ENCODE results near the gene BANK1.

BANK1 gene

DNA sequence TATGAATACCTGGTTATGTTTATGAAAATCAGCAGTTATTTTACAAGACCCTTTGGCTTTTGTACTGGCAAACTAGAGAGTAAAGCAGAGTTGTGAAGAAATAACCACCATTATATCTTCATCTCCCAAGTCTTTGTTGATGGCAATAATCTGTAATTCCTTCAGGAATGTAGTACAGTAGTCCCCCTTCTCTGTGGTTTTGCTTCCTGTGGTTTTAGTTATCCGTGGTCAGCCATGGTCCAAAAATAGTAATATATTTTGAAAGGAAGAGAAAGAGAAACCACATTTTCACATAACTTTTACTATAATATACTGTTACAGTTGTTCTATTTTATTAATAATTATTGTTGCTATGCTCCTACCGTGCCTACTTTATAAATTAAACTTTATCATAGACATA is 27.8 kb downstream of the BANK1 start:
- DNase-seq: no peak

DNA sequence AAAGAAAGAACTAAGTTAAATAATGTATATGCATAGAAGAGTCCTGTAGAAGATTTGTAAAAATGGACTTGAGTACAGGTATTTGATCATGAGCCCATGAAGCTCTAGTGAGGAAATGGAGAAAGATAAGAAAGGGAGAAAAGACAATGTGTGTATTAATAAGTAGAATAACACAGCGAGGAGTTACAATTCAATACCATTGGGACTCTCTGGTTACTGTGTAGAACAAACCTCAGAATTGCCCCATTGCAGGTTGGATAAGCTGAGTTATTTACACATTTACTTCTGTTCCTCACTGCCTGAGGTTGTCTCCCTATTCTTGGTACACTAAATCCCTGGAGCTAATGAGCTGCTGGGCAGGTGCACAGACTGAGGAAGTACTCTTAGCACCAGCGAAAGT is 33.3 kb downstream of the BANK1 start:
- DNase-seq: no peak

DNA sequence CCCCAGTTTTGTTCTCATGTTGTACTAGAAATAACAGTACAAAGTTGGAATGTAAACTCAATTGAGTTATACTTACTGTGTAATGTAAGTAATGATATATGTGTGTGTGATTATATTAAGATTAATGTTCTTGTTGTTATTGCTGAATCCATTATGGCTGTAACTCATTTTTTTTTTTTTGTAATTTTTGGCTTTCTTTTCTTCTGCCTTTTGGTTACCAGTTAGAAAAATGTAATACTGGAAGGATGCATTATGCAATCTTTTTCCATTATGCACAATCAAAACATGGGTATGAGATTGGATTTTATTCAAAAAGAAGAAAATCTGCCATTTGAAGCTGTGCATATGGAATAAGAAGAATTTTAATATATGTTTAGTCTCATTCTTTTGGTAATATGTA is 34.0 kb downstream of the BANK1 start:
- DNase-seq: no peak

DNA sequence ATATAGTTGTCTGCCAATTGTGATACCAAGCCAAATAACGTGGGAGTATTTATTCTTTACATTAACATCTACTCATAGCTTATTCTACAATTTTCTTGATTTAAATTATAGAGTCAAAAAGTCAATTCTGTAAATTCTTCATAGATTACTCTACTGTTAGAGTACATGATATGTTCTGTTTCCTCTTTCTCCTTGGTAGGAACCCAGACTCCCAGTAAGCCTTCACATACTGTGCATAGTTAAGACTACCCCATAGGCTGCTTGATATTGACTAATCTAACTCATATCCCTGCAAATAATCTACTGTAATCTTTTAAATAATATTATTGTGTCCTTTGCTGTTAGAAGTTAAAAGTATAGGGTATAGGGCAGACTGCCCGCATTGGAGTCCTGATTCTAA is 35.4 kb downstream of the BANK1 start:
- no peak for DNase-seq

DNA sequence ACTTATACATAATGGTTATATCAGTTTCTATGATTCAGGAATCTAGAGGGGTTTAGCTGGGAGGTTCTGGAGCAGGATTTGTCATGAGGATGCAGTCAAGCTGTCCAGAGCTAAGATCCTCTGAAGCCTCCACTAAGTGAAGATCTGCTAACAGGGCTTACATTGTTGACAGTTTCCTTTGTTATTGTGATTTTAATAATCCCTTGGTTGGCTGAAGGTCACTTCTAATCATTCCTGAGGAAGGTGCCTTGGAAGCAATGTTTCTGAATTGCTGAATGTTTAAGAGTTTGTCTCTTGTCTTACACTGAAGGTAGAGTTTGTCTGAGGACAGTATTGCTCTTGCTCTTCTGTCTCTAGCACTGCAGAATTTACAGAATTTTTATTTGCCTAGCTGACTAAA is 41.3 kb downstream of the BANK1 start:
- DNase-seq: no peak

DNA sequence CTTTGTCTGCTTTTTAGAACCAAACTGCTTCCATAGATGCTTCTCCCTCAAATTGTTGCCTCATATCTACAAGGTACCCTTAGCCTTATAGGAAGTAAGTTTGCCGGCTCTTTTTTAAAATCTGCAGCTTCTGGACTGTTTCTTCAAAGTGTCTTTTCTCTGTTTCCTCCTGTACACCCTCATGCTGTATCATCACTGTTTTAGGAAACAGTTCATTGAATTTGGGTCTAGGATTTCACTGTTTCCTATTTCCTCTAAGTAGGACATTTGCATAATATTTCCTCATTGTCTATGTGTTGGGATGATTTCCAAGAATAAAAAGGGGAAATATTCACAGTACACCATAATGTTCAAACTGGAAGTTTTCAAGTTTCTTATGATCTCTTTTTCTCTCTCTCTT is 43.0 kb downstream of the BANK1 start:
- DNase-seq: no peak

DNA sequence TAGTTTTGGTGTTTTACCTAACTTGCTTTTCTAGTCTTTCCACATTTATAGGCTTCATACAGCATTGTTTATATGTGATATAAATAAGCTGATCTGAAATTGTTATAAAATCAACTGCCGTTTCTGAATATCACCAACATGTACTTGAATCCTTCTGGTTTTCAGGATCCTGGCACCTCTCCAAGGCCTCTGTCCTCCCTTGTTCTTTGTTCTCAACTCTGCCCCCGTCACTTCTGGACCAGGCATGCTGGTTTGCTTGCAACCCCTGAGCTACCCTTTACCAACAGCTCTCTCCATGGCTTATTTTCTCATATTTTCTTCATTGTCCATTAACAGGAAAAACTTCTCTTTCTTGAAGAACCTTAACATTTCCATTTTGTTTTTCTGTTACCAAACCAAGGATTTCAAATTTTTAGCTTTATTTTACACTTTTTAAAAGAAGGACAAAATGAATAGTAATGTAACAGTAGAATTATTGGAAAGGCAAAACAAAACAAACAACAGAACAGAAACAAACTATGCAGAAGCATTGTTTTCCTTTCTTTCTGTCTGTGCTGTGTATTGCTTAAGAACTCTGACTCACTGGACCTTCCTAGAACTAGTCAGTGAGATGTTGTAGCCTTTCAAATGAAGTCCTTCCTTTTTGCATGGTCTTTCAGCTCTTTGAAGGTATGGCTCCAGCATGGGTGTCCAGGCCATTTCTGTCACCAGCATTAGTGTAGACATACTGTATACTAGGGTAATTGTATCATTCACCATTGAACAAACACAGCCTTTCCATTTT is 44.8 kb downstream of the BANK1 start:
- DNase-seq: no peak

DNA sequence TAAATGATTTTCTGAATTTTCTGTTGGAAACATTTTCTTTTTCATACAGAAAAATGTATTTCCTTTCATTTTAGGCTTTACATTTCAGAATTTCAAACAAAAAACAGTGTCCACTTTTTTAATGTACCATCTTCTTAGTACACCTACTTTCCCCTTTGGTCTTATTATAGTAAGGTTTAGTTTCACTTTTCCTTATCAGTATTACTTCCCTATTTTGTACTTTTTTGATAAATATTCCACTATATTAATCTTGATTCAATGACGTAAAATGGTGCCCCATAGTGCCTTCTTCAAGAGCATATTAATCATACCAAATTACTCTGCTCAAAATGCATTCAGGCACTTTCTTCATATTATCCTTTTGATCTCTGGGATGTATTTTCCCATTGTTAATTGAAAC is 52.5 kb downstream of the BANK1 start:
- DNase-seq: no peak

DNA sequence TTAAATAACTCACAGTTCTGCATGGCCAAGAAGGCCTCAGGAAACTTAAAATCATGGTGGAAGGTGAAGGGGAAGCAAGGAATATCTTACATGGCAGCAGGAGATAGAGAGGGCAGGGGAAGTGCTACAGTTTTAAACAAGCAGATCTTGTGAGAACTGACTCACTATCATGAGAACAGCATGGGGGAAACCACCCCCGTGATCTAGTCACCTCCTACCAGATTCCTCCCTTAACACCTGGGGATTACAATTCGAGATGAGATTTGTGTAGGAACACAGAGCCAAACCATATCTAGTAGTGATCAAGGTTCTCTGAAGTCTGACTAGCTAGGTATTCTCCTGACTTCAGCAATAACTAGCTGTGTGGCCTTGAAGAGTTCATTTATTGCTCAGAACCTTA is 56.0 kb downstream of the BANK1 start:
- no peak for DNase-seq

DNA sequence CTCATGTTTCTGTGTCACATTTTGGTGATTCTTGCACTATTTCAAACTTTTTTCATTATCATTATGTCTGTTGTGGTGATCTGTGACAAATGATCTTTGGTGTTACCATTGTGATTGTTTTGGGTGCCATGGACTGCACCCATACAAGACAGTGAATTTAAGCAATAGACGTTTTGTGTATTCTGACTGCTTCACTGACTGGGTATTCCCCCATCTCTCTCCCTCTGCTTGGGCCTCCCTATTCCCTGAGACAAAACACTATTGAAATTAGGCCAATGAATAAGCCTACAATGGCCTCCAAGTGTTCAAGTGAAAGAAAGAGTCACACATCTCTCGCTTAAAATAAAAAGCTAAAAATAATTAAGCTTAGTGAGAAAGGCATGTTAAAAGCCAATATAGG is 60.2 kb downstream of the BANK1 start:
- no peak for DNase-seq

DNA sequence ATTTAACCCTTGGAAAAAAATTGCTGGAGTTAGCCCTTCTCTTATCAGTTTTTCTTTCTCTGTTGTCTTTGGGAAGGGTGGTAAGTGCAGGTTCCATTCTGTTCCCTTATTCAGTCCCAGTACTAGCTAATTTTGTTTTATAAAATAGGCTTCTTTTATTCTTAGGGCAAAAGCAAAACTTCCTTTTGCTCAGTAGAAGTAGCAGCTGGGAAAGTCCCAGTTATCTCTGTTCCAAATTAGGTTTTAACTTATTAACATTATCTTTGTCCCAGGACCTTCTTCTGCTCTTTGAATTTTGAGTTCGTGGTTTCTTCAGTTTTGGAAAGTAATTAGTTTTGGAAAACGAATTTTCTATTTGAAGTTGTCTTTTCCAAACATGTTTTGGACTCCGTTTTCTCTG is 61.1 kb downstream of the BANK1 start:
- DNase-seq: no peak

DNA sequence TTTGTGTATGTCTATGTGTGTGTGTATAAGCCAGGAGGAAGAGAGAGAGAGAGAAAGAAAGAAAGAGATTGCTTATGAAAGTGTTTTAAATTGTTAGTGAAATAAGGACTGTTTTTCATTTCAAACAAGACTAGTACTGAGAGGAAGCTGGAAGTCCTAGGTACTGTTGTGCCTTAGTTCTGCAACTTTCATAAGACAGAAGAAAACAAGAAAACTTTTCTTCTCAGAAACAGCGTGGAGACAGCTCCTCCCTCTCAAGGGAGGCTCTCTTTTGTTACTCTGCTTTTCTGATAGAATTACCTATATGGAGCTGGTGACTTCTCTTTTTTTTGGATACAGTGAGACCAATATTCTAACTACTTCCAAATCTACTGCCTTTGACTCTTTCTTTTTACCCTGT is 62.5 kb downstream of the BANK1 start:
- DNase-seq: no peak

DNA sequence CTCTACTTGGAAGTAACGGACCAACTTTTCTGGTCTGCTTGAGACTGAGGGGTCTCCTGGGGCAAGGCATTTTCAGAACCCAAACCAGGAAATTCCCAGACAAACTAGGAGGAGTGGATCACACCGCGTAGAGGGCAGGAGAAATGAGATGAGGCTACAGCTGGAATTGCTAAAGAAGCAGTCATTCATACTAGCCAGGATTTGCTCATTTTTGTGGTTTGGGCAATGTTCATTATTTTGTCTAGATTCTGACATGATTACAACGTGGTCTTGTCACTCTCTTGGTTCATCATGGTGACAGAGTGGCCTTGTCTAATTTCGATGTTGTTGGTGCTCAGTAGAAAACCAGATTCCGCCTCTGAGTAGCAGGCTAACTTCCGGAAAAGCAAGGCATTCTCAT is 63.2 kb downstream of the BANK1 start:
- DNase-seq: no peak

DNA sequence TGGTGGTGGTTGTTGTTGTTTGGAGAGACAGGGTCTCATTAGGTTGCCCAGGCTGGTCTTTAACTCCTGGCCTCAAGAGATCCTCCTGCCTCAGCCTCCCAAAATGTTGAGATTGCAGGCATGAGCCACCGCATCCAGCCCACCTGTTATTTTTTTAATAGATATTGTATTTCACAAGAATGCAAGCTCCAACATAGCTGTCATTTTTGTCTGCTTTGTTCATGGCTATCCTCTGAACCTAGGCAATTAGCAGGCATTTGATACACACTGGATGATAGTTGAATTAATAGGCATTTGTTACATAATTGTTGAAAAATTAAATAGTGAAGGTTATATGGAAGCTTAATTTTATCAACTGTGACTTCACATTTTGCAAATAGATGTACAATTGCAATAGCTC is 64.7 kb downstream of the BANK1 start:
- DNase-seq: no peak

DNA sequence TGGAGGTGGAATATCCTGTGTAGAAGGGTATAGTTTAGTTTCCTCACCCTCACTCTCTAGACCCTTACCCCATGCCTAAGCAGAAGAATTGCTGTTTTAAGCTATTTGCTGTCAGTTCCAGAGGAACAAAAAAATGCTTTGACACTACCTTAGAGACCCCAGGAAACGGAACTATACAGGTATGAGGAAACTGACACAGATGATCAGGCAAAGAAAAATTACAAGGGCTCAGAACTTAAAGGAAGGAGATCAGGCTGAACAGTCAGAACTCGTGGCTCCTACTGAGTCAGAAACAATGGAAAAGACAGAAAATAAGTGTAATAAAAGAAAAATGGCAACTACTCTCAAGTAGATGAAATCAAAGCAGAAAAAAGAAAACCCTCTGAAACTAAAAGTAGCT is 65.6 kb downstream of the BANK1 start:
- DNase-seq: no peak

DNA sequence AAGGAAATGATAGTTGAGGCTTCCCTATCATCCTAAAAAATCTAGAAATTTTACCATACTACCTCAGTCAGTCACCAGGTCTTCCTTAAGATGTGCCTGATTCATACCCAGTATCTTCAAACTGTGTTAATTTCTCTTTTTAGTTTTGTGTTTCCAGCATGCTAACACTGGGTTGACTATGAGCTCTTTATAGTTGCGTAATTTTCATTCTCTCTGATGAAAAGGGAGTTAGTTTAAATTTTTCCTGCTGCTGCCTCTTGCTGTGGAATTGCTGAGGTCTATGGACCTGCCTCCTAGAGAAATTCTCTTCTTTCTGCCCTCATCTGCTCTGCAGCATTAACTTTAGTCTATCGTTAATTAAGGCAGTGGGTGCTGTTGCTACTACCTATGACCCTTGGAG is 66.6 kb downstream of the BANK1 start:
- DNase-seq: no peak

DNA sequence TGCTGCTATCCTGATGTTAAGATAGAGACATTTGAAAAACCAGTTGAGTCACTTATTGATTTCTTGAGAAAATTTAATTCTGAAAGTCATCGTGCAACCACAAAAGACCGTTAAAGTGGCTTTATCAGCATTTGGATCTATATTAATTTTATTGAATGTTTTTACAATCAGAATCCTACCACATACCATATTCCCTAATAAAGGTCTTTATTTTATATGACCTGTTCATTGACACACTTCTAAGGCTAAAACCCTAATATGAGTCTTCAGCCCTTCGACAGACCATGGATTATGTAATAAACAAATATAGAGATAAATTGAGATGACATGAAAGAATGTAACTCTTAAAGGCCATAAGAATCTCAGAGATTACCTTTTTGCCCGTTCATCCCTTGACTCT is 68.1 kb downstream of the BANK1 start:
- DNase-seq: no peak

DNA sequence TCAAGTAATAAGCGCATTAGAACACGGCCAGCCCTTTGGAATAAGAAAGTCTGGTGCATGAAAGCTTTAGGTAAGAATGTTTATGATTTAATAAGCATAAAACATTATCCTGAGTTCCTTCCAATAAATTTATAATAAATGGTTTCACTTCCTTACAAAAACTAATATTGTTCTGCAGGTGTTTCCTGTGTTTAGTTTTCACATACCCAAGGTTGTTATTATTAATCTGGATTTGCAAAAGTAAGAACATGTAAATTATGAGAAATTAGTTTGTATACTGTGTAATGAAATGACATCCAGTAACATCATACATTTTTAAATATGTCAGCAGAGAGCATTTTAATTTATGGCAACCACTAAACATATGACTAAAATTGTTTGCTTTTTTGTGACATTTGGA is 72.1 kb downstream of the BANK1 start:
- DNase-seq: no peak

DNA sequence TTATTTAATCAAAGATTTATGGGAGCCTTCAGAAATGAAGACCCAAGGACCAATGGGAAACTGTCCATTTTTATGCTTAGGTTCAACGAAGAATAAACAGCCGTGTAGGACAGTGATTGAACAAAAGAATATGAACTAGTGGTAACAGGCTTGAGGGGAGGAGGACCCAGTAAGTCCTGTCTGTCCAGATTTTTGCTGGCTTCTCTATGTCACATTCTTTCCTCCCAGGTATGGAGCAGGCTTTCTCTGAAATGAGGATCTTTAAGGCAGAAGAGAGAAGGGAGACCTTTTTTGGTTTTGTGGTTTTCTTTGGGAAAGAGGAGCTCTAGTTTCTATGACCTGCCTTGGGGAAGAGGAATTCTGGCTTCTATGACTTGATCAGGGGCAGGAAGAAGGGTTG is 74.1 kb downstream of the BANK1 start:
- no peak for DNase-seq

DNA sequence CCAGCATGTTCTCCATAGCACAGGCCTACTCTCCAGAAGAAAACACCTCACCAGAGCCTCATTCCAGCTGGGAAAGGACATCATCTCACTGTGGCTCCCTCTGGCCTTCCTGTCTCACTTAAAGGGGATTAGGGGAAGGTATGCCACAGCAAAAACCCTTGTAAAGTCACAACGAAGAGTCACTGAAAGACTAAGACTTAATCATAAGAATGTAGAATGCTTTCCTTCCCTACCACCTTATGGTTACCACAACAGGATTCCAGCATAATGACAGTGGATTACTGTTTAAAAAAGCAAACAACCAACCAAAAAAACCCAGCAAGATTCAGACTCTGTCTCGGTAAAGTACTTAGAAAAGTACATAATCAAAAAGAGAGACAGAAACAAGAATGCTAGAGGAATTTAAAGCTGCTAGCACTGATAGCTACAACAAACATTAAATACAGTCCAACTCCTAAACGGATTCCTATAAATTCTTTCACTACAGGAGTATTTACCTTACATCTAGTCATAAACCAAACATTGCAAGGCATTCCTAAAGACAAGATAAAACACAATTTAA is 75.1 kb downstream of the BANK1 start:
- DNase-seq: no peak

DNA sequence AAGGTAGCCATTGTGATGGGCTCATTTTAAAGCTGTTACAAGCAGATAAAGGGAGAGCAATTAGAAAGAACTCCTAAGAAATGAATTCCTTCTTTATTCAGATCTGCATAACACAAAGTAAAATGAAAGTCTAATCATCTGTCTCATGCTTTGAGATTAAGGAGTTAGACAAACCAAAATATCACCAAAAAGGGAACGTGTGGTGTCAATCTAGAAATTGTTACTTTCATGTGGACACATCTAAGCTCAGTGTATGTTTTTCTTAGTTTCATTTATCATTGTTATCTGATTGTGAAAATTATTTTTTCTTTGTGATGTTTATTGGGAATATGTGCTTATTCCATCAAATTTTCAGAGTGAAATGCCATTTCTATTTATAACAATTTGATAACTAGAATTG is 80.3 kb downstream of the BANK1 start:
- no peak for DNase-seq

DNA sequence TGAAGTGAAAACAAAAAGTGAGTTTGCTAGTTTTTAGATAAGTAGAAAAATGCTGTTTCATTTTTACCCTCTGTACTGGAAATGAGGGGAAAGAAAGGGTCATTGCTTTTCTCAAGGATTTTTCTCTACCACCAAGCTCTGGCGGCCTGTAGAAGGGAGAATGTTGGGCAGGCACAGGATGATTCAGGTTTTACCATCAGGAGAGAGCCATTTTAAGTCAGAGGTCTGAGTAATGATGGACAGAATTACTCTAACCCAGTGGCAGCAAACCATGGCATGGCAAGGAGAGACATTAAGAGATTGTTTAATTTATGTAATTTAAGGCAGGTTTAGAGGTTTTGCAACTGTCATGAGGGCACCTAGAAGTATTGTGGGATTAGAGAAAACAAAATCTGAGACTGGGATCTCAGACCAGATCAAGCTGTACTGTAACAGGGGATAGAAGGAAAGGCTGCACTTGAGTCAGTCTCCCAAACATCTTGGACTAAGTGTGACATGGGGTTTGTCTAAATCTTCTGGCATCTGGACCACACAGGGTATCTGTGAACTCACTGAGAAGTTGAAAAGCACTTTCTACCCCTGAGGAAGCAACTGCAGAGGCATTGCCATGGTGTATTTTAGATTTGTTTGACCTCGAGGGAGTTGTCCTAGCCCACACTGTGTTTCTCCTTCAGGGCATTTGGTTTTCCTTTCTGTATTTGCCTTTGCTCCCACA is 81.6 kb downstream of the BANK1 start:
- no peak for DNase-seq

DNA sequence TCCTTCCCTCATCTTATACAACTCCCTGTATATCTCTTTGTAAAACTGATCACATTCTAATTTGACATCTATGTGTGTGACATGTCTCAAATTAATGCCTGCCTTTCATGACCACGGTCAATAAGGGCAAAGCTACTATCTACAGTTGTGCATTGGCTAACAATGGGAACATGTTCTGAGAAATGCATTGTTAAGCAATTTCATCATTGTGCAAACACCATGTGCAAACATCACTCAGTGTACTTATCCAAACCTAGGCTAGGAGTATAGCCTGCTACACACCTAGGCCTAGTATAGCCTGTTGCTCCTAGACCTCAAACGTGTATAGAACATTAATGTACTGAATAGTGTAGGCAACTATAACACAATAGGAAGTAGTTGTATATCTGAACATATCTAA is 95.0 kb downstream of the BANK1 start:
- no peak for DNase-seq

DNA sequence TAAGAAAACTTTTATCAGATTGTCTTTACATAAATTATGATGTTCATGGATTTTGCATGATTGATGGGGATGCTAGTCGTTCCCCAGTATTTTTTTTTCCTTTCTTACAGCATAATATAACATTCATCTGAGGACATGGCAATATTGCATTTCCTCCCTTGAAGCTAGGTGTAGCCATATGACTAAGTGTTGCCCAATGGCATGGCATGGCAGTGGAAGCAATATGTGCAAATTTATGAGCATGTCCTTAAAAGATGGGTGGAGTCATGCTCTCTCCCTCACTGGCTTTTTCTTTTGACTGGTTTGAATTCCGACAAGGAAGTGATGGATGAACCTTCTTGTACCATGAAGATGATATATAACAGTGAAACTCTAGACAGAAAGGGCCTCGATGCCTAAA is 96.3 kb downstream of the BANK1 start:
- DNase-seq: no peak

DNA sequence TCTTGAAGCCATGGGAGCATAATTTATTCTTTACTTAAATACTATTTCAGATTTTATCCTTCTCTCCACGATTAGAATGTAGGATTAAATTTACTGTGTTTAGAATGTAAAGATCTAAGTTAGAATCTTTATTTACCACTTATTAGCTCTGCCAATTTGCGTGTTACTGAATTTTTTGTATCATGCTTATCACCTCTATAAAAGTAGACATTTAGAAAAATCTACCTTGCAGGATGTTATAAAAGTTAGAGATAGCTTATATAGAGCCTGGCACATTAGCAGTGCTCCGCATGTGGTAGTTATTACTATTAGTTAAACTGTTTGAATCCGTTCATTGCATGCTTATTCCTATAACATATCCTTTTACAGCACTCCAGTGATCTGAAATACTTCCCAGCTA is 97.9 kb downstream of the BANK1 start:
- DNase-seq: no peak

All from NCI-H82 (cell line).